Panc1 (cell line): ENCODE data around the gene FBXL16.

Experiments
- CTCF ChIP-seq: fragments of 450-650 bp; IDR thresholded peaks from 2 replicates; pipeline ENCODE4 v1.5.1; 2017; ENCODE audit warnings: mild to moderate bottlenecking
- POLR2AphosphoS5 ChIP-seq: IDR thresholded peaks from 2 replicates; pipeline ENCODE4 v1.6.1; 2012; ENCODE audit warnings: mild to moderate bottlenecking, low read depth, low read length, moderate library complexity
- REST ChIP-seq, 2 experiments: IDR thresholded peaks; 2 replicates each; pipeline ENCODE4 v1.6.1; 2011 to 2012; ENCODE audit warnings: low read depth in 2 of 2, control low read depth in 1 of 2, low read length in 1 of 2, mild to moderate bottlenecking in 1 of 2, moderate library complexity in 1 of 2; ENCODE audit not compliant: insufficient read depth in 1 of 2
- SIN3A ChIP-seq: IDR thresholded peaks from 2 replicates; pipeline ENCODE4 v1.6.1; 2012; ENCODE audit warnings: low read depth, mild to moderate bottlenecking, low read length, moderate library complexity, borderline replicate concordance; ENCODE audit not compliant: insufficient read depth
- TCF7L2 ChIP-seq: IDR thresholded peaks from 2 replicates; pipeline ENCODE4 v1.6.1; 2011; ENCODE audit warnings: mild to moderate bottlenecking, low read depth, low read length, inconsistent platforms

- TF ChIP-seq CTCF (0 out of 2 replicates have a peak, but pooled peaks have one; percentile 29), REST (IDR thresholded peaks at IDR 0.05; ENCODE audit: insufficient read depth in 1 of 2, low read depth in 2 of 2, low read length in 1 of 2) (no peak), TCF7L2 (no peak), POLR2AphosphoS5 (no peak), SIN3A (no peak)
Measured at GRCh38 chr16:659618-660017, 46.0 kb downstream of the FBXL16 start.
